Measurements from ENCODE around the gene CEP95.
A peak's percentile ranks its signal among the peaks of the same experiment; 100 is the strongest.

CEP95 gene

GRCh38 chr17:64472564-64472963, 34.2 kb upstream of the CEP95 start:
- H3K4me1 ChIP-seq (ENCODE audit: control insufficient read depth, insufficient read depth, low read depth, low read length), result no peaks in the 10 kb centered on the region
- no peak for DNase-seq
- WGBS, result 100% methylated on average over 2 of the region's 2 CpGs

GRCh38 chr17:64477849-64478248, 28.9 kb upstream of the CEP95 start:
- Histone ChIP-seq H3K4ac (ENCODE audit: low read depth in 1 of 2, low read length in 2 of 2) (no peak overlapping the region), H2BK12ac (ENCODE audit: low read length in 2 of 2) (no peak overlapping the region), H3K9ac (ENCODE audit: low read length) (no peak overlapping the region), H2BK5ac (ENCODE audit: low read depth, low read length, poor library complexity, severe bottlenecking) (no peak overlapping the region), H3K23ac (ENCODE audit: low read length in 2 of 2) (no peak overlapping the region), H4K8ac (ENCODE audit: low read length) (no peak overlapping the region), H3K4me1 (ENCODE audit: control insufficient read depth, insufficient read depth, low read depth, low read length) (no peaks in the 10 kb centered on the region), H2AFZ (ENCODE audit: low read depth, low read length) (no peak overlapping the region), H3K27ac (ENCODE audit: low read length, poor library complexity, severe bottlenecking) (no peak overlapping the region), H2BK15ac (ENCODE audit: low read depth, poor library complexity, severe bottlenecking) (no peak overlapping the region), H3K4me3 (ENCODE audit: insufficient read depth in 1 of 2, low read depth in 1 of 2, low read length in 2 of 2) (no peak overlapping the region), H2BK120ac (ENCODE audit: low read depth, low read length) (no peak overlapping the region), H3K18ac (ENCODE audit: low read depth in 1 of 2, low read length in 2 of 2) (no peak overlapping the region), H3K27me3 (ENCODE audit: control insufficient read depth in 1 of 2, insufficient read depth in 1 of 2, low read length in 2 of 2) (no peaks in the 10 kb centered on the region), H2AK5ac (ENCODE audit: low read length, severe bottlenecking) (no peak overlapping the region), H3K36me3 (ENCODE audit: control insufficient read depth in 1 of 2, insufficient read depth in 2 of 2, low read depth in 1 of 2, low read length in 2 of 2) (peaks cover 2 to 48% of the 10 kb centered on the region in 2 experiments), H3K14ac (ENCODE audit: low read length in 2 of 2) (no peak overlapping the region), H3K9me3 (ENCODE audit: control insufficient read depth, low read length) (no peaks in the 10 kb centered on the region), H3K4me2 (ENCODE audit: low read length, poor library complexity, severe bottlenecking) (no peak overlapping the region), H3K79me1 (replicated peaks; ENCODE audit: low read length, poor library complexity, severe bottlenecking) (peaks cover 2% of the 10 kb centered on the region), H4K91ac (ENCODE audit: low read length) (no peak overlapping the region)
- WGBS, result 33% methylated on average over 1 of the region's 1 CpG
- DNase-seq, result no peak

More at GRCh38 chr17:64472564-64472963, 34.2 kb upstream of the CEP95 start:
- no peak overlapping the region for H3K27ac ChIP-seq (ENCODE audit: low read length, poor library complexity, severe bottlenecking)
- no peaks in the 10 kb centered on the region for H3K79me1 ChIP-seq (replicated peaks; ENCODE audit: low read length, poor library complexity, severe bottlenecking)
- no peak overlapping the region for H3K4me2 ChIP-seq (ENCODE audit: low read length, poor library complexity, severe bottlenecking)
- H2BK5ac ChIP-seq (ENCODE audit: low read depth, low read length, poor library complexity, severe bottlenecking), result no peak overlapping the region
- no peak overlapping the region for H2AFZ ChIP-seq (ENCODE audit: low read depth, low read length)
- no peak overlapping the region for H2BK15ac ChIP-seq (ENCODE audit: low read depth, poor library complexity, severe bottlenecking)
- H4K8ac ChIP-seq (ENCODE audit: low read length), result no peak overlapping the region
- no peak overlapping the region for H2BK120ac ChIP-seq (ENCODE audit: low read depth, low read length)
- H3K18ac ChIP-seq (ENCODE audit: low read depth in 1 of 2, low read length in 2 of 2), result no peak overlapping the region
- no peak overlapping the region for H3K4ac ChIP-seq (ENCODE audit: low read depth in 1 of 2, low read length in 2 of 2)
- no peaks in the 10 kb centered on the region for H3K27me3 ChIP-seq (ENCODE audit: control insufficient read depth in 1 of 2, insufficient read depth in 1 of 2, low read length in 2 of 2)
- no peak overlapping the region for H2BK12ac ChIP-seq (ENCODE audit: low read length in 2 of 2)
- no peak overlapping the region for H3K23ac ChIP-seq (ENCODE audit: low read length in 2 of 2)
- no peak overlapping the region for H3K4me3 ChIP-seq (ENCODE audit: insufficient read depth in 1 of 2, low read depth in 1 of 2, low read length in 2 of 2)
- no peak overlapping the region for H3K9ac ChIP-seq (ENCODE audit: low read length)
- no peak overlapping the region for H3K14ac ChIP-seq (ENCODE audit: low read length in 2 of 2)
- H4K91ac ChIP-seq (ENCODE audit: low read length), result no peak overlapping the region
- no peaks in the 10 kb centered on the region for H3K9me3 ChIP-seq (ENCODE audit: control insufficient read depth, low read length)
- H2AK5ac ChIP-seq (ENCODE audit: low read length, severe bottlenecking), result no peak overlapping the region
- peaks cover 0 to 53% of the 10 kb centered on the region in 2 experiments for H3K36me3 ChIP-seq (ENCODE audit: control insufficient read depth in 1 of 2, insufficient read depth in 2 of 2, low read depth in 1 of 2, low read length in 2 of 2)

- Histone ChIP-seq H3K18ac (ENCODE audit: low read depth in 1 of 2, low read length in 2 of 2) (no peak overlapping the region), H4K91ac (ENCODE audit: low read length) (no peak overlapping the region), H3K9me3 (ENCODE audit: control insufficient read depth, low read length) (no peaks in the 10 kb centered on the region), H3K27ac (ENCODE audit: low read length, poor library complexity, severe bottlenecking) (no peak overlapping the region), H3K27me3 (ENCODE audit: control insufficient read depth in 1 of 2, insufficient read depth in 1 of 2, low read length in 2 of 2) (no peaks in the 10 kb centered on the region), H2BK5ac (ENCODE audit: low read depth, low read length, poor library complexity, severe bottlenecking) (no peak overlapping the region), H2AFZ (ENCODE audit: low read depth, low read length) (no peak overlapping the region), H2AK5ac (ENCODE audit: low read length, severe bottlenecking) (no peak overlapping the region), H4K8ac (ENCODE audit: low read length) (no peak overlapping the region), H2BK15ac (ENCODE audit: low read depth, poor library complexity, severe bottlenecking) (no peak overlapping the region), H3K4me1 (ENCODE audit: control insufficient read depth, insufficient read depth, low read depth, low read length) (no peaks in the 10 kb centered on the region), H3K4ac (ENCODE audit: low read depth in 1 of 2, low read length in 2 of 2) (no peak overlapping the region), H3K36me3 (ENCODE audit: control insufficient read depth in 1 of 2, insufficient read depth in 2 of 2, low read depth in 1 of 2, low read length in 2 of 2) (peaks cover 9 to 71% of the 10 kb centered on the region in 2 experiments), H2BK120ac (ENCODE audit: low read depth, low read length) (no peak overlapping the region), H2BK12ac (ENCODE audit: low read length in 2 of 2) (no peak overlapping the region), H3K9ac (ENCODE audit: low read length) (no peak overlapping the region), H3K4me2 (ENCODE audit: low read length, poor library complexity, severe bottlenecking) (no peak overlapping the region), H3K23ac (ENCODE audit: low read length in 2 of 2) (no peak overlapping the region), H3K4me3 (ENCODE audit: insufficient read depth in 1 of 2, low read depth in 1 of 2, low read length in 2 of 2) (no peak overlapping the region), H3K79me1 (replicated peaks; ENCODE audit: low read length, poor library complexity, severe bottlenecking) (peaks cover 3% of the 10 kb centered on the region), H3K14ac (ENCODE audit: low read length in 2 of 2) (no peak overlapping the region)
- DNase-seq, result no peak
- WGBS, result 96% methylated on average over 1 of the region's 1 CpG
These were observed 25.8 kb upstream of the CEP95 start for GRCh38 chr17:64480951-64481350.

- no peak overlapping the region for H3K23ac ChIP-seq (ENCODE audit: low read length in 2 of 2)
- no peak for DNase-seq
- no peak overlapping the region for H2AFZ ChIP-seq (ENCODE audit: low read depth, low read length)
- H3K14ac ChIP-seq (ENCODE audit: low read length in 2 of 2), result no peak overlapping the region
- H3K9me3 ChIP-seq (ENCODE audit: control insufficient read depth, low read length), result no peaks in the 10 kb centered on the region
- H2AK5ac ChIP-seq (ENCODE audit: low read length, severe bottlenecking), result no peak overlapping the region
- H4K8ac ChIP-seq (ENCODE audit: low read length), result no peak overlapping the region
- no peak overlapping the region for H2BK15ac ChIP-seq (ENCODE audit: low read depth, poor library complexity, severe bottlenecking)
- no peak overlapping the region for H3K4me3 ChIP-seq (ENCODE audit: insufficient read depth in 1 of 2, low read depth in 1 of 2, low read length in 2 of 2)
- no peak overlapping the region for H2BK120ac ChIP-seq (ENCODE audit: low read depth, low read length)
- WGBS, result 93% methylated on average over 3 of the region's 3 CpGs
- no peak overlapping the region for H3K4ac ChIP-seq (ENCODE audit: low read depth in 1 of 2, low read length in 2 of 2)
- H3K27ac ChIP-seq (ENCODE audit: low read length, poor library complexity, severe bottlenecking), result no peak overlapping the region
- H3K18ac ChIP-seq (ENCODE audit: low read depth in 1 of 2, low read length in 2 of 2), result no peak overlapping the region
- no peaks in the 10 kb centered on the region for H3K4me1 ChIP-seq (ENCODE audit: control insufficient read depth, insufficient read depth, low read depth, low read length)
- peaks cover 10 to 75% of the 10 kb centered on the region in 2 experiments for H3K36me3 ChIP-seq (ENCODE audit: control insufficient read depth in 1 of 2, insufficient read depth in 2 of 2, low read depth in 1 of 2, low read length in 2 of 2)
- no peak overlapping the region for H2BK12ac ChIP-seq (ENCODE audit: low read length in 2 of 2)
- H3K9ac ChIP-seq (ENCODE audit: low read length), result peak overlapping the region; percentile 30
- H2BK5ac ChIP-seq (ENCODE audit: low read depth, low read length, poor library complexity, severe bottlenecking), result no peak overlapping the region
- H3K27me3 ChIP-seq (ENCODE audit: control insufficient read depth in 1 of 2, insufficient read depth in 1 of 2, low read length in 2 of 2), result no peaks in the 10 kb centered on the region
- peaks cover 4% of the 10 kb centered on the region for H3K79me1 ChIP-seq (replicated peaks; ENCODE audit: low read length, poor library complexity, severe bottlenecking)
- no peak overlapping the region for H4K91ac ChIP-seq (ENCODE audit: low read length)
- H3K4me2 ChIP-seq (ENCODE audit: low read length, poor library complexity, severe bottlenecking), result no peak overlapping the region
These were observed 22.4 kb upstream of the CEP95 start for GRCh38 chr17:64484380-64484779.

All from mesenchymal stem cell (in vitro differentiated cells and primary cell).